Measurements from ENCODE around the gene DLL1.

GRCh38 chr6:170237999-170238740 lies 52.7 kb downstream of the DLL1 start:
- TF ChIP-seq EZH2 (IDR thresholded peaks at IDR 0.05; ENCODE audit: borderline replicate concordance, low read length) (no peak), CTCF (conservative IDR thresholded peaks at IDR 0.05 in 1 of 2, IDR thresholded peaks at IDR 0.05 in 1 of 2; ENCODE audit: extremely low read depth in 1 of 2, insufficient read depth in 1 of 2, low read depth in 1 of 2, low read length in 2 of 2) (no peak)
